Occipital lobe (tissue), 2 donors: ENCODE measurements around the gene CITED4. TPM values are rescaled to one million over a fixed set of nuclear protein-coding genes. Genes with fewer than 3 reads are reported as not detected.

Experiments
- DNase-seq: peaks from one replicate; lab custom pipeline; 2025; lab: John Stamatoyannopoulos, UW
- total RNA-seq: library from RNA; depleted of rRNA; stranded (reverse); fragments of >200 nt; gene quantifications from one replicate; pipeline ENCODE4 v1.2.3, GENCODE V29; 2014

CITED4 gene
- total RNA-seq, 1 donor from 2014 or later: 0.62 TPM

DNA sequence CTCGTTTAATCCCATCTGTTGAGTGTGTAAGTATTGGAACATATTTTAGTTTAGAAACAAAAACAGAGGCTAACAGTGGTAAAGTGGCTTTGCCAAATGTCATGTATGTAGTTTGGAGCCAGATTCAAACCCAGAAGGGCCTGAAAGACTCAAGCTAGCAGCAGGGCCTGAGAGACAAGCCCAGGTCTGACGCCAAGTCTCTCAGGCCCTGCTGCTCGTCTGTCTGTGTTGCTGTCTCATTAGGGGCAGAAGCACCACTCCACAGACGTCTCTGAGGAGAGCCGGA is 8.3 kb downstream of the CITED4 start:
- no peak for DNase-seq

DNA sequence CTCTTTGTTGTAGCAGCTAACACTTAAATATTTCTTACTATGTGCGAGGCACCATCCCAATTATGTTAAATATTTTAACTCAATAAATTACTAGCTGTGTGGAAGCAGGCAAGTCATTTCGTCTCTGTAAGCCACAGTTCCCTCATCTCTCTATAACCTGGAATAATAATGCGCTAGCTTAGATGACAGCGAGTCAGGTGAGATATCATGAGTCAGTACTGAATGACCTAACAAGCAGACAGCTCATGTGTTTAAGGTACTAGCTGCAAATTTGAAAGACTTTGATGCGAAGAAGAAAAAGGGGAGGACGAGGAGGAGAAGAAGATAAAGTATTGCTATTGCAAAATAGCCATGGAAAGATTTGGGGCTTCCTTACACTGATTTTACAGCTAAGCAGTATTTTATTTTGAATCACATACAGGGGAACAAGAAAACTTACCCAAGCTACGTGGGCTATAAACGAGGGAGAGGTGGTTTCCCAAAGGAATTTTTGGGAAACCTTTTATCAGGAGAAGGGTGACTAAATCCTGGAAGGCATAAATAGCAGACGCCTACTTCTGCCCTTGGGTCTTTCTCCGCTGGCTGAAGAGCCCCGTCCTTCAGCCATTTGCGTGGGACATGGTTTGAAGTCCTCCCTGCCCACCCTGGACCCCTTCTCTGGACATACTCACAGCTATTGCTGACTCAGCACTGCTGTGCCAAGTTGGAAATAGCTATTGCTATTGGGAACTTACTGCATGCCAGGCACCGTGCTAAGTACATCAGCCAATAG is 8.9 kb downstream of the CITED4 start:
- no peak for DNase-seq

DNA sequence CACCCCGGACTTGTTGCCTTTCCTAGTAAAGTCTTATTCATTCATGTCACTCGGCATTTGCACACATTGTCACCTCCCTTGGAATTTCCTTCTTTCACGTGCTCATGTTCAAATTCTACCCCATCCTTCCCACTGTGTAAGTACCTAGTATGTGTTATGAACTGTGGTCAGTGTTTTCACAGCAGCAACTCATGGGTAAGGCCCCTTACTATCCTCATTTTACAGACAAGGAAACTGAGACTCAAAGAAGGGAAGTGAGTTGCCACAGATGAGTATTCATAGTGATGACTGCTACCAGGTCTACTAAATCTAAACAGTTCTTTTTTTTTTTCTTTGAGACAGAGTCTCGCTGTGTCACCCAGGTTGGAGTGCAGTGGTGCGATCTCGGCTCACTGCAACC is 10.5 kb downstream of the CITED4 start:
- DNase-seq: no peak

DNA sequence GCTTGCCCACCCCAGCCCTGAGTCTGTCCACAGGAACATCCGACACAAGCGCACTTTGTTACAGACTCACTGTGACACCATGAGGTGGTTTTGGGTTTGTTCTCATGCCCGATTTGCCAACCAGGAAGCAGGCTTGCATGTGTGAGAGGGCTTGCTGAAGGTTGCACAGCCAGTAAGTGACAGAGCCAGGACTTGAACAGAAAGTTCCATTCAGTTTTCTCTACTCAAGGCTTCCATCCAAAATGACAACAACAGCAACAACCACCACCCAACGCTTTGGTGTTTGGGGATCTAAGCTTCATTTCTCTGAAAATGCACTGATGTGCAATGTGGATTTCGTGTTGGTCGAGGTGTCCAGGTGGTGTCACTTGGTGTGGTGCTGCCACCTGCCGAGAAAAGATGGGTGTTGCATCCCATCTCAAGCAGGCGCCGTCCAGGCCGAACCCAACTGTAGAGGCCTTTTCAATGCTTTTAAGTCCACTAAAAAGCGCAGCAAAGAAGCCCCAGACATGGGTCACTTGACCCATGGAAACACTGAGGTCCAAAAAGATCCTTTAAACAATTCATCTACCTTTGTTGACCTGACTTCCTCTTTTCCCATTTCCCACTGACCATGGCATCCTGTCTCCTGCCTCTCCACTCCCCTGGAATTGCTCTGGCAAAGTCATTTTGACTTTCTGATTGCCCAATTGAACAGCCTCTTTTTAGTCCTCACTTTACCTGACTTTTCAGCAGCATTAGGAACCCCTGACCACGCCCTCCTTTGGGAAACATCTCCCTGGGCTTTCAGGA is 12.2 kb downstream of the CITED4 start:
- peak; percentile 34 for DNase-seq

DNA sequence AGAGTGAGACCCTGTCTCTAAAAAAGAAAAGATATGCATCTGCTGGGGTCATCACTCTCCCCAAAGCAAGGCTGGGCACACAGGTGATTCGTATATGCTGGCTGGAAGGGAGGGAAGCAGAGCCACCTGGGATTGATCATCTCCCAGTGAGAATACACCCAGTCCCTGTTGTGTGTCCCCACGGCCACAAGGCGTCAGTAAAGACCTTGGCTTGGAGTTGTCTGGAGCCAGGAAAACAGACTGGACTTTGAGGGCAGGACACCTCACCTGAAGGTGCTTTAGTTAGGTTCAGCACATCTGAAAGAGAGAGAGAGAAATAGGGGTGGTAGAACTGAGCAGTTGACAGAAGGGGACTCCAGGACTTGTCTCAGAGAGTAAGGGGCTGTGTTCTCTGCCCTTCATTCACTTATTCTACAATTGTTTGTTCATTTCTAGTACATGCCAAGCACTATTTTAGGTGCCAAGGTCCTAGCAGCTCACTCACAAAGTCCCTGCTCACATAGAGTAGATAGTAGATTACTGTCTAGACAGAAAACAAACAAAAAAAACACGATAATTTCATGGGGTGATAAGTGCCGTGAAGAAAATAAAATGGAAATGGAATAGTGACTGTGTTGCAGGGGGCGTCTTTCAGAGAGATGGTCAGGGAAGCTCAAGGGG is 13.5 kb downstream of the CITED4 start:
- peak; percentile 24 for DNase-seq

DNA sequence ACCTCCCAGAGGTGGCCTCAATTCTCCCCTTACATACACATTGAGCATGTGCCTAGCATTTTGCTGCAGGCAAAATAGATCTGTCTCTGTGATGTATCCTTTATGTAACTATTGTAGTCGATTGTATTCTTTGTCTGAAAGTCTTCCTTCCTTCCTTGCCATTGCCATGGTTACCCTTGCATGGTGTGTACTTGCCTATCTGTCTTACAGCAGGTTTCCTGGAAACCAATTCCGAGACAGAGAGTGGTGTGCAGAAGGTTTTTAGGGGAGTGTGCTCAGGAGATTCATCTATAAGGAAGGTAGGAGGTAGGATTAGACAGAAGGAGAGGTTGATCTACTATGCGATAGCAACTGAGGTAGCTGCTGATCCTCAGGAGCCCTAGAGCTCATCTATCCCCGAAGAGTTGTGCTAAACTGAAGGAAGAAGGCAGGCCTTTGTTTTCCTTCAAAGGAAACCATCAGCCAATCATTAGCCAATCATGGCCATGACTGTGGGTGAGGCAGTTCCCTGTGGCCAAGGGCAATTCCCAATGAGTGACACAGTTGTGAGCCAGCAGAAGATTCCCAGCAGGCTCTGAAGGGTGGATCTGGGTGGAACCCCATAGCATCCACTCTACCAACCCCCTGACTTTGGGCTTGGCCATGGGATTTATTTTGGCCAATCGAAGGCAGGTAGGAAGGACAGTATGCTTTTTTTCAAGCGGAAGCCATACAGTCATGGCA is 15.0 kb downstream of the CITED4 start:
- no peak for DNase-seq

DNA sequence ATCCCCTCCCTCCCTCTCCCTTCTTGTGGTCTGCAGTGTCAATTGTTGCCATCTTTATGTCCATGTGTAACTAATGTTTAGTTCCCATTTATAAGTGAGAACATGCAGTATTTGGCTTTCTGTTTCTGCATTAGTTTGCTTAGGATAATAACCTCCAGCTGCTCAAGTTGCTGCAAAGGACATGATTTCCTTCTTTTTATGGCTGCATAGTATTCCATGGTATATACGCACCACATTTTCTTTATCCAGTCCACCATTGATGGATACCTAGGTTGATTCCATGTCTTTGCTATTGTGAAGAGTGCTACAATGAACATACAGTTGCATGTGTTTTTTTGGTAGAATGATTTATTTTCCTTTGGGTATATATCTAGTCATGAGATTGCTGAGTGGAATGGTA is 16.3 kb downstream of the CITED4 start:
- DNase-seq: no peak

DNA sequence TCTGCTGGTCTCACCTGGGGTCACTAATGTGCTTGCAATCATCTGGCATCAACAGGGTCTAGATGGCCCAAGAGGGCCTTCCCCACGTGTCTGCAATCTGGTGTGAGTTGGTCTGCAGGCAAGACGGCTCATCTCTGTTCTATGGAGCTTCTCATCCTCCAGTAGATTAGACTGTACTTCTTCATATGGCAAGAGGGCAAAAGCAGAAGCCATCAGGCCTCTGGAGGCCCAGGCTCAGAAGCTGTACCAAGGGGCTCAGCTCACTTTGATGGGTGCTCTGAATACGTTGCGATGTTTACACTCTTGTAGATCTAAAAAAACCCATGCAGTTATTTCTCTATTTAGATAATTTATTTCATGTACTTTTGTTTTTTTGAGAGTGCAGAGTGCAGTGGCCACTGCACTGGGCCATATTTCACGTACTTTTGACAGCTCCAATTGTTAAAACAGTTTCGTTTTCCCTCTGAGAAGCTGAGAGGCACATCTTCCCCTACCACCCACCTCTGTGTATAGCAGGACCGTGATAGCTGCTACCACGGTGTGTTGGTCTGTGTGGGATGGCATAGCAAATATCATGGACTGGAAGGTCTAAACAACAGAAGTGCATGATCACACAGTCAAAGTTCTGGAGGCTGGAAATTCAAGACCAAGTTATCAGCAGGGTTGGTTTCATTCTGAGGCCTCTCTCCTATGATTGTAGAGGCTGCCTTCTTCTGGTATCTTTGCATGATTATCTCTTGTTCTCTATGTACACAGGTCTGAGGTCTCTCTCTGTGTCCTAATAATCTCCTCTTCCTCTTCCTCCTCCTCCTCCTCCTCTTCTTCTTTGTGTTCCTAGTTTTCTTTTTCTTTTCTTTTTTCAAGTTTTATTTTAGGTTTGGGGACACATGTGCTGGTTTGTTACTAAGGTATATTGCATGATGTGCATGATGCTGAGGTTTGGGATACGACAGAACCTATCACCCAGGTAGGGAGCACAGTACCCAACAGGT is 17.0 kb downstream of the CITED4 start:
- no peak for DNase-seq

DNA sequence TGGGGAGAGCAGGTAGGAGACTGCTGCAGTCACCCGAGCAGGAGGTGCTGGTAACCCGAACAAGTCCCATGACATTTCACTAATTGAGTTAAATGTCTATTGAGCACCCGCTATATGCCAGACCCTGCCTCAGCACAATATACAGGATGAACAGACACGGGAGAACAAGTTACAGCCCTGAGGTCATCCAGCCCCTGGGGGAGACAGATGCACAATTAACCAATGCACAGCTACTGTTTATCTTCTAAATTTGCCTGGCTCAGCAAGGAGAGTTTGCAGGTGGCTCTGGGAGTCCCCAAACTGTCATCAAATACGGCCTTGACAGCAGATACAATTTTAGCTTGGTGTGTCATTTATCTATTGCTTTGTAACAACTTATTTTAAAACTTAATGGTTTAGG is 18.1 kb downstream of the CITED4 start:
- no peak for DNase-seq

DNA sequence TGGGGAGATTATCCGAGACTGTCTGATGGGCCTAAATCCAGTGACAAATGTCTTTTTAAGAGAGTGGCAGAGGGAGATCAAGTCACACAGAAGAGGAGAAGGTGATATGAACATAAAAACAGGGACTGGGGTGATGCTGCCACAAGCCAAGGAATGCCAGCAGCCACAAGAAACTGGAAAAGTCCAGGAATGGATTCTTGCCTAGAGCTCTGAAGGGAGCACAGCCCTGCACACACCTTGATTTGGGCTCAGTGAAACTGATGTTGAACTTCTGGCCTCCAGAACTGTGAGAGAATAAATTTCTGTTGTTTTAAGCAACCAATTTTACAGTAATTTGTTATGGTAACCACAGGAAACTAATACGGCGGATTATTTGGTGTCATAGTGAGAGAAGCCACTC is 19.5 kb downstream of the CITED4 start:
- DNase-seq: no peak

DNA sequence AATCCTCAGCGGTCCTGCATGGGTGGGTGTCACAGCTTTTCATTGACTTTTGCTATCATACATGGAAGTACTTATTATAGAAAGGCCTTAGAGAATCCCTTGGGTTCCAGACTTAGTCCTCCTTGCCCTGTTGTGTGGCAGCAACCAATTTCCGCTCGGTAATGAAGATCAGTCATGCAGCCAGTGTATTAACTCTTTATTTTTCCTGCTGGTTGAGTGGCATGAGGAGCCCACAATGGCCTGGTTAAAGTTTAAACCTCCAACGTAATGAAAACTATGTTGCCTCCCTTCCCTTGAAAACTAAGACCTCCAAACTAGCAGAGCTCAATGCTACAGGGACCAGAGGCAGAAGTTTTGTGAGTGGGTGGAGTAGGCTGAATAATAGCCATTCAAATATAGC is 20.0 kb downstream of the CITED4 start:
- DNase-seq: no peak

DNA sequence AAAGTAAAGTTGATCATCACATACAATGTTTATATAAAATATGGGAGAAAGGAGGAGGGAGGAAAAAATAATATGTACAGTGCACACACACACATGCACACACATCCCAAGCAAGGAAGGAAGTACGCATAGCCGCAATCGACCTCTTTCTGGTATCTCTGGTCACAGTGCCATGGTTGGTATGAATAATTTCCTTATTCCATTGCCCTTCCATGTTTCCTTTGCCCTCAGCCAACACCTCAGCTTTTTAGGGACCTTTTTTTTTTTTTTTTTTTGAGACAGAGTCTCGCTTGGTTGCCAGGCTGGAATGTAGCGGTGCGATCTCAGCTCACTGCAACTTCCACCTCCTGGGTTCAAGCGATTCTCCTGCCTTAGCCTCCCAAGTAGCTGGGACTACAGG is 20.6 kb downstream of the CITED4 start:
- DNase-seq: no peak

DNA sequence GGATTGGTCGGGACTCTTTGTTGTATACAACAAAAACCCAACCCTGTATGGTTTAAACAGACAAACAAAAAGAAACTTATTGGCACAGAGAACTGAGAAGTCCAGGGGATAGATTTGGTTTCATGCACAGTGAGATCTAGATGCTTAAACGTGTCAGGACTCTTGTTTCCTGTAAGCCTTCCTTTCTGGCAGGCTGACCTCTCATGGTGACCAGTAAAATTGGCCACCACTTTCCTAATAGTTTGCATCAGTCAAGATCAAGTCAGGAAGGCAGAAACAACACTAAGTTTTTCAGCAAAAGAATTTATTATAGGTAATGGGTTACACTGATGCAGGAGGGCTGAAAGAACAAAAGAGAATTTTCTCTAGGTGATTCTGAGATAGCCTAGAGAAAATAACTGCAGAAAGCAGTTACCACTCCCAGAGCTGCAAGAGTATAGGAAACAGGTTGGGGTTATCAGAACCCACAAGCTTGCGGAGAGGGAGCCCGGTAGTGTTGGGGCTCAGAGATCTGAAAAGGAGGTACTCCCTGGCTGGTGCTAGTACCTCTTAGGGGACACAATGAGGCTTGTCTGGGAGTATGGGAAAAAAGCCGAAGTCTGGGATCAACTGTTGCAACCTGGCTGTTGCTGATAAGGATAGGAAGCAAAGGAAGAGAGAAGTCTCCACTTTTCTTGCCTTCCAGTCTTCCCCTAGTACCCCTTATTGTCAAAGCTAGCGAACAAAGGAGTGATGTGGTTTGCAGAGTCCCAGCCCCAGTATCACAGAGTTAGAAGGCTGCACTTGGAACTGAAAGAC is 21.4 kb downstream of the CITED4 start:
- no peak for DNase-seq

DNA sequence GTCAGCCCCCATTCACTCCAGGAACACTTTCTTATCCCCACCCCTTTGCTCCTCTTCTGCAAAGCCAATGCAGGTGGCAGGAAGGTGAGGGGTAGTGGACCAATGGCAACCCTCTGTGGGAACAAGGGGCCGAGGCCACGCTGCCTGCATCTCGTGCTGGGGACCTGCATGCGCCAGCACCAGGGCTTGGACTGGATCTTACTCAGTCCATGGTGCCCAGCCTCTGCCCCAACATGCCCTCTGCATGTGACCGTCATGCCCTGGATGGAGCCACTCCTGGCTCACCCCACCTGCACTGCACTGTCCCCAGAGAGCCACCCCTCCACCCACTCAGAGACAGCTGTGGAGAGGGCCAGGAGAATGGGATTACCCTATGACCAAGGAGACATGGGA is 22.2 kb downstream of the CITED4 start:
- DNase-seq: no peak

DNA sequence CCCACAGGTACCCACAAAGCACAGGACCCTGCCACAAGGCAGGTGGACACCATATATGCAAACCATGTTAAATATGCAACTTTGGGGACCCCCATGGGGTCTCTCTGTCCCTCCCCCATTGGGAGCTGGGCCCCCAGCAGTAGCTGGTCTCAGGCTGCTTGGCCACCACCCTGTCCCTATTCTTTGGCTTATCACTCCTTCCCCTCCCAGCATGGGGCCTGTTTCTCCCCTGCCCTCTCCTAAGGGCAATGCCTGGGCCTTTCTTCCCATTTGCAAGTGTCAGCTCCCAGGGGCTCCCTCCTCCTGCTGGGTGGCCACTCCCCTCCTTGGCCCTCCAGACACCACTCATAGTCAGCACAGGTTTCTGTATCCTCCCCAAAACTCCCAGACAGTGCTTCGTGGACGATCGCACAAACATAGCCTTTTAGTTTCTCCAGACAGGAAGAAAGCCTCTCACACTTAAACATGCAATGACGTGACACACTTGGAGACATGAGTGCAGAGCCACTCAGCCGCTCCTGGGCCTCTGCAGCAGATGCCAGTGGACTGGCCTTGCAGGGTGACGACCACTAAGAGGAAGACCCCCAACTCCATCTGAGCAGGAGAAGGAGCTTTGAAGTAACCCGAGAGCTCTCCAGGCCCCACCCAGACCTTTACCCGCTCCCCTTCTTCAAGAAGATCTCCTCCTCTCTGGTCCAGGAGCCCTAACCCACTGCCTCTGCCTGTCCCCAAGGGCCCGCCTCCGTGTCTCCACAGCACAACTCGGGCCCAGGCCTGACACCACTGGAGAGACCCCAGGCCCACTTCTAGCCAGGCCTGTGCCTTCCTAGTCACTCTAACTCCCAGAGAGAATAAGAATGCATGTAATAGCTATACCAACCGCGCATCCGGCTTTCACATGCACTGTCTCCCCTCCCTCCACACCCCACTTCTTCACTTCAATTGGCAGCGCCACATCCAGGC is 22.9 kb downstream of the CITED4 start:
- no peak for DNase-seq

DNA sequence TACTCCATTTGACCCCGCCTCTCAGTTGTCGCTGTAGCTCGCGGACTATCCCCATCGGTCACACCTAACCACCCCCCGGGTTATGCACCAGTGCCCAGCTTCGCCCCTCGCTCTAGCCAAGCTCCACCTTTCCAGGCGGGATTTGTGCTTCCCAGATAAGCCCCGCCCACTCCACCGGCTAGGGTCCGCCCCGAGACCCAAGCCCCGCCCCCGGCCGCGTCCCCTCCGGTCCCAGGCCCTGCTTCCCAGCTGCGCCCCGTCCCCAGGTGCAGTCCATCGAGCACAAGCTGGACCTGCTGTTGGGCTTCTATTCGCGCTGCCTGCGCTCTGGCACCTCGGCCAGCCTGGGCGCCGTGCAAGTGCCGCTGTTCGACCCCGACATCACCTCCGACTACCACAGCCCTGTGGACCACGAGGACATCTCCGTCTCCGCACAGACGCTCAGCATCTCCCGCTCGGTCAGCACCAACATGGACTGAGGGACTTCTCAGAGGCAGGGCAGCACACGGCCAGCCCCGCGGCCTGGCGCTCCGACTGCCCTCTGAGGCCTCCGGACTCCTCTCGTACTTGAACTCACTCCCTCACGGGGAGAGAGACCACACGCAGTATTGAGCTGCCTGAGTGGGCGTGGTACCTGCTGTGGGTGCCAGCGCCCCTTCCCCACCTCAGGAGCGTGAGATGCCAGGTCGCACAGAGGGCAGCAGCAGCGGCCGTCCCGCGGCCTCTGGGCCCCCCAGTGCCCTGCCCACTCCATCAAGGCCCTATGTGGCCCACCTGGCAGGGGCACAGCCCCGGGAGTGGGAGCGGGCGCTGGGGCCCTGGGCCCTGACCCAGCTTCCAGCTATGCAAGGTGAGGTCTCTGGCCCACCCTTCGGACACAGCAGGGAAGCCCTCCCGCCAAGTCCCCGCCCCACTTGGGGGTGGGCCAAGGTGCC is 23.9 kb downstream of the CITED4 start:
- no peak for DNase-seq

DNA sequence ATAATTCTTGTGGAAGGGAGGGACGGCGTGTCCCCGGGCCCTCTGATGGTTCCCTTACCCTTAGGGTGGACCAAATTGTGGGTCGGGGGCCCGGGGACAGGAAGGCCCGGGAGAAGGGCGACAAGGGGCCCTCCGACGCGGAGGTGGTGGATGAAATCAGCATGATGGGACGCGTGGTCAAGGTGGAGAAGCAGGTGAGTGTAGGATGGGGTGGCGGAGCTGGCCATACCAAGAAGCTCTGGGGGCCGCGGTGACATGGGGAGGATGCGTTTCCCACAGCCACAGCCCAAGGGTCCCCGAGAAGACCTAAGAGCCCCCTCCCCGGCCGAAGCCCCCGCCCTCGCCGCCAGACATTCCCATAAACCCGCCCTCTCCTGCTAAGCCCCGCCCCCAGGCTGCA is 24.6 kb downstream of the CITED4 start:
- no peak for DNase-seq

DNA sequence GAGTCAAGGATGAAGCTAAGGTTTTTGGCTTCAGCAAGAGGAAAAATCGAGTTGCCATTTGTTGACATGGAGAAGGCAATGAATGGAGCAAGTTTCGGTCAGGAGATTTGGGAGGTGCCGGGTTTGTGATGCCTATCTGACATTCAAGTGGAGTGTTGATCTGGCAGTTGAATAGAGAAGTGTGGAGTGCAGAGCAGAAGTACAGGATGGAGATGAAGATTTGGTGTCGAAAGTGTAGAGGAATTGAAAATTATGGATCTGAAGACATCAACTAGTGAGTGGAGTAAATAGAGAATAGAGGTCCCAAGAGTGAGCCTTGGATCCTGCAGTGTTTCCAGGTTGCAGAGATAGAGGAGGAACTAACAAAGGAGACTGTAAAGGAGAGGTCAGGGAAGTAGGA is 25.9 kb downstream of the CITED4 start:
- DNase-seq: no peak
